Activated T-helper 2 cell treated with anti-CD3 and anti-CD28 coated beads, Interferon-gamma antibody, Interleukin-2, Interleukin-4, amounts not matched to agents 10 μg/mL and 5 μg/mL and 100 μg/mL, durations not matched to agents 14 hours and 24 hours and 36 hours (primary cell): ENCODE measurements around the gene SEPTIN12. TPM values are rescaled to one million over a fixed set of nuclear protein-coding genes. Genes with fewer than 3 reads are reported as not detected.
A peak's percentile ranks its signal among the peaks of the same experiment; 100 is the strongest.

ENCODE experiments used
- DNase-seq: peaks from one replicate; pipeline ENCODE4 v3.0.0; 2021; ENCODE audit warnings: low spot score
- H3K27ac Mint-ChIP-seq: one replicate; pipeline ENCODE4 v1.8.0; 2021; ENCODE audit warnings: mixed read lengths
- H3K27me3 Mint-ChIP-seq: one replicate; pipeline ENCODE4 v1.8.0; 2021; ENCODE audit warnings: low read depth, mixed read lengths
- H3K36me3 Mint-ChIP-seq: one replicate; pipeline ENCODE4 v1.8.0; 2021; ENCODE audit warnings: low read depth, mixed read lengths
- H3K4me1 Mint-ChIP-seq: one replicate; pipeline ENCODE4 v1.8.0; 2021; ENCODE audit warnings: low read depth, mixed read lengths
- H3K4me3 Mint-ChIP-seq: one replicate; pipeline ENCODE4 v1.8.0; 2021; ENCODE audit warnings: low read depth, mild to moderate bottlenecking, moderate library complexity, mixed read lengths
- H3K9me3 Mint-ChIP-seq: one replicate; pipeline ENCODE4 v1.8.0; 2021; ENCODE audit warnings: mixed read lengths
- intact Hi-C: fragments of 100-400 bp; cut with micrococcal nuclease; formaldehyde crosslinking; loops from one replicate; pipeline ENCODE4 v1.15.1; 2023
- total RNA-seq: library from RNA; stranded (reverse); gene quantifications from 2 replicates; pipeline ENCODE4 v1.2.3, GENCODE V29; 2022

Gene SEPTIN12
- total RNA-seq, 1 donor from 2014 or later = not detected

- peak overlapping the region; percentile 69 for H3K27ac Mint-ChIP-seq
- H3K4me3 Mint-ChIP-seq = peak overlapping the region; percentile 85
- peaks cover 4% of the 10 kb centered on the region for H3K36me3 Mint-ChIP-seq
- H3K27me3 Mint-ChIP-seq = no peaks in the 10 kb centered on the region
- no peaks in the 10 kb centered on the region for H3K9me3 Mint-ChIP-seq
- H3K4me1 Mint-ChIP-seq = peaks cover 12% of the 10 kb centered on the region
- peak; percentile 89 for DNase-seq
- intact Hi-C loops = loop anchor here (1.0 to 10.0 kb wide), 4 partner anchors 32 to 220 kb away; partner anchors contain the start of genes GLYR1, ROGDI, SEC14L5 and UBN1
Measured at GRCh38 chr16:4734730-4735535, 53.2 kb downstream of the SEPTIN12 start.

GRCh38 chr16:4734063-4734729, 53.9 kb downstream of the SEPTIN12 start, which contains the start of the genes ANKS3 and DNAAF8:
Gene ANKS3 (minus strand): TSS chr16:4734271. CDS start chr16:4730149, 4,122 bp downstream.
Gene DNAAF8 (plus strand): TSS chr16:4734537. CDS start chr16:4736515, 1,978 bp downstream.
- Mint-ChIP-seq H3K9me3 (no peaks in the 10 kb centered on the region), H3K4me1 (peaks cover 12% of the 10 kb centered on the region), H3K27ac (peak within 1 kb of the TSS; percentile 69), H3K36me3 (peaks cover 4% of the 10 kb centered on the region), H3K4me3 (peak within 1 kb of the TSS; percentile 85), H3K27me3 (no peaks in the 10 kb centered on the region)
- intact Hi-C loops = loop anchor here (1.0 to 10.0 kb wide), 4 partner anchors 33 to 221 kb away; partner anchors contain the start of genes GLYR1, ROGDI, SEC14L5 and UBN1
- DNase-seq = peak; percentile 76

GRCh38 chr16:4733747-4734062, 54.4 kb downstream of the SEPTIN12 start:
- DNase-seq = no peak
- Mint-ChIP-seq H3K27me3 (no peaks in the 10 kb centered on the region), H3K4me3 (peak overlapping the region; percentile 85), H3K9me3 (no peaks in the 10 kb centered on the region), H3K27ac (peak overlapping the region; percentile 47), H3K4me1 (peaks cover 12% of the 10 kb centered on the region), H3K36me3 (peaks cover 4% of the 10 kb centered on the region)
- intact Hi-C loops = loop anchor here (1.0 to 10.0 kb wide), 4 partner anchors 34 to 221 kb away; partner anchors contain the start of genes GLYR1, ROGDI, SEC14L5 and UBN1

- intact Hi-C loops = loop anchor here (10.0 kb wide), 1 partner anchor 222 kb away; the partner anchor contains the start of gene SEC14L5
- no peak for DNase-seq
- peaks cover 12% of the 10 kb centered on the region for H3K4me1 Mint-ChIP-seq
- H3K4me3 Mint-ChIP-seq = peak overlapping the region; percentile 85
- H3K36me3 Mint-ChIP-seq = peaks cover 4% of the 10 kb centered on the region
- H3K27me3 Mint-ChIP-seq = no peaks in the 10 kb centered on the region
- peak overlapping the region; percentile 47 for H3K27ac Mint-ChIP-seq
- no peaks in the 10 kb centered on the region for H3K9me3 Mint-ChIP-seq
Measured at GRCh38 chr16:4733211-4733742, 54.9 kb downstream of the SEPTIN12 start.

GRCh38 chr16:4729876-4730275, 58.3 kb downstream of the SEPTIN12 start:
- Mint-ChIP-seq H3K27ac (no peak overlapping the region), H3K9me3 (no peaks in the 10 kb centered on the region), H3K27me3 (no peaks in the 10 kb centered on the region), H3K36me3 (peaks cover 4% of the 10 kb centered on the region), H3K4me1 (peaks cover 7% of the 10 kb centered on the region), H3K4me3 (no peak overlapping the region)
- intact Hi-C loops = loop anchor here (10.0 kb wide), 1 partner anchor 225 kb away; the partner anchor contains the start of gene SEC14L5
- no peak for DNase-seq

- no peak for DNase-seq
- Mint-ChIP-seq H3K36me3 (peaks cover 4% of the 10 kb centered on the region), H3K9me3 (no peaks in the 10 kb centered on the region), H3K4me1 (peaks cover 7% of the 10 kb centered on the region), H3K27me3 (no peaks in the 10 kb centered on the region), H3K4me3 (no peak overlapping the region), H3K27ac (no peak overlapping the region)
- intact Hi-C loops = no loop called here
Measured at GRCh38 chr16:4728676-4729075, 59.5 kb downstream of the SEPTIN12 start.

Other genes with a start within 250 kb of the SEPTIN12 start
- gene CDIP1, start 249.6 kb downstream of the SEPTIN12 start, total RNA-seq = 46.0 and 47.9 TPM in 2 replicates
- 0.05 TPM in 1 of 2 replicates, not detected in the other for gene C16orf96, start 232.0 kb downstream of the SEPTIN12 start, total RNA-seq
- 21.1 and 25.0 TPM in 2 replicates for gene UBALD1, start 173.5 kb downstream of the SEPTIN12 start, total RNA-seq
- gene MGRN1, start 163.5 kb downstream of the SEPTIN12 start, total RNA-seq = 124 TPM in 2 replicates
- gene NUDT16L1, start 94.8 kb downstream of the SEPTIN12 start, total RNA-seq = 34.1 and 35.5 TPM in 2 replicates
- gene ANKS3, start 54.1 kb downstream of the SEPTIN12 start, total RNA-seq = 18.6 and 20.6 TPM in 2 replicates
- 0.11 TPM in 1 of 2 replicates, not detected in the other for gene DNAAF8, start 53.8 kb downstream of the SEPTIN12 start, total RNA-seq
- gene ZNF500, start 21.2 kb downstream of the SEPTIN12 start, total RNA-seq = 16.6 and 18.1 TPM in 2 replicates
- gene SMIM22, start 7.0 kb upstream of the SEPTIN12 start, total RNA-seq = not detected in 2 replicates
- gene ROGDI, start 14.3 kb upstream of the SEPTIN12 start, total RNA-seq = 5.1 and 5.5 TPM in 2 replicates
- gene GLYR1, start 58.9 kb upstream of the SEPTIN12 start, total RNA-seq = 104 and 112 TPM in 2 replicates
- 33.8 and 34.2 TPM in 2 replicates for gene UBN1, start 59.1 kb upstream of the SEPTIN12 start, total RNA-seq
- not detected in 2 replicates for gene PPL, start 148.8 kb upstream of the SEPTIN12 start, total RNA-seq
- not detected in 2 replicates for gene SEC14L5, start 170.0 kb upstream of the SEPTIN12 start, total RNA-seq
- 9.8 and 11.1 TPM in 2 replicates for gene NAGPA, start 245.6 kb upstream of the SEPTIN12 start, total RNA-seq